OCI-LY7 (cell line): Measurements from ENCODE around the gene LGI1. TPM values are rescaled to one million over a fixed set of nuclear protein-coding genes. Genes with fewer than 3 reads are reported as not detected.

ENCODE experiments used
- BruUV-seq: library from RNA; stranded (reverse); fragments of 400-500 nt; replicated peaks from 2 replicates; lab custom pipeline; 2021; lab: Mats Ljungman, UMichigan
- CTCF ChIA-PET: fragments of 300-600 bp; sonication (Branson Sonifier 250); formaldehyde crosslinking; loops from one replicate; lab custom pipeline; 2022; ENCODE audit warnings: antibody characterized with exemption; ENCODE audit not compliant: unreplicated experiment; lab: Charles Lee
- POLR2A ChIA-PET: fragments of 300-600 bp; sonication (Branson Sonifier 250); formaldehyde crosslinking; loops from one replicate; lab custom pipeline; 2022; ENCODE audit warnings: antibody characterized with exemption; lab: Charles Lee
- DNase-seq: peaks from one replicate; pipeline ENCODE4 v3.0.0-alpha.2; 2015; ENCODE audit warnings: low spot score
- H2AFZ ChIP-seq: fragments of 200-600 bp; sonication (generic), shearing (Covaris generic); 2 replicates; pipeline ENCODE4 v1.6.1; 2014; ENCODE audit warnings: mild to moderate bottlenecking, antibody characterized with exemption, low read length, moderate library complexity
- H3K27ac ChIP-seq: fragments of 200-600 bp; sonication (generic); 2 replicates; pipeline ENCODE4 v1.5.1; 2014; ENCODE audit warnings: mixed run types, low read depth, mild to moderate bottlenecking, moderate library complexity, low read length, inconsistent platforms; ENCODE audit not compliant: poor library complexity, severe bottlenecking
- H3K36me3 ChIP-seq: fragments of 200-600 bp; sonication (generic); 2 replicates; pipeline ENCODE4 v1.6.1; 2014; ENCODE audit warnings: mild to moderate bottlenecking, antibody characterized with exemption, low read length, moderate library complexity, mixed read lengths; ENCODE audit not compliant: insufficient read depth
- H3K4me1 ChIP-seq: fragments of 200-600 bp; sonication (generic); 2 replicates; pipeline ENCODE4 v1.5.1; 2014; ENCODE audit warnings: mild to moderate bottlenecking, low read length; ENCODE audit not compliant: insufficient read depth, poor library complexity, severe bottlenecking
- H3K4me2 ChIP-seq: fragments of 200-600 bp; sonication (generic); 2 replicates; pipeline ENCODE4 v1.6.1; 2014; ENCODE audit warnings: mild to moderate bottlenecking, low read length
- H3K4me3 ChIP-seq: fragments of 200-600 bp; sonication (generic); 2 replicates; pipeline ENCODE4 v1.5.1; 2014; ENCODE audit warnings: mild to moderate bottlenecking, low read depth, low read length; ENCODE audit not compliant: poor library complexity, severe bottlenecking
- H3K79me2 ChIP-seq: fragments of 200-600 bp; sonication (generic); 2 replicates; pipeline ENCODE4 v1.6.1; 2016; ENCODE audit warnings: low read depth, mild to moderate bottlenecking, low read length, moderate library complexity, mixed read lengths; ENCODE audit not compliant: insufficient read depth
- H3K9me2 ChIP-seq: fragments of 200-600 bp; sonication (generic); 2 replicates; pipeline ENCODE4 v1.6.1; 2016; ENCODE audit warnings: mild to moderate bottlenecking, low read length, mixed read lengths; ENCODE audit not compliant: insufficient read depth
- H3K9me3 ChIP-seq: fragments of 200-600 bp; sonication (generic); 2 replicates; pipeline ENCODE4 v1.6.1; 2014; ENCODE audit warnings: mild to moderate bottlenecking, mixed run types, low read length, mixed read lengths
- H4K20me1 ChIP-seq: fragments of 200-600 bp; sonication (generic); 2 replicates; pipeline ENCODE4 v1.6.1; 2014; ENCODE audit warnings: mild to moderate bottlenecking, antibody characterized with exemption, low read length, moderate library complexity, mixed read lengths; ENCODE audit not compliant: insufficient read depth
- CTCF ChIP-seq: fragments of 200-600 bp; sonication (generic); conservative IDR thresholded peaks from 2 replicates; pipeline ENCODE4 v1.5.1; 2014; ENCODE audit warnings: mild to moderate bottlenecking, antibody characterized with exemption, low read length, moderate library complexity, mixed read lengths
- EZH2phosphoT487 ChIP-seq: fragments of 200-600 bp; sonication (generic); IDR thresholded peaks from 2 replicates; pipeline ENCODE4 v1.6.1; 2018; ENCODE audit warnings: low read depth, borderline replicate concordance, mild to moderate bottlenecking, mixed run types, antibody characterized with exemption, low read length, moderate library complexity, mixed read lengths
- intact Hi-C: fragments of 100-400 bp; cut with micrococcal nuclease; formaldehyde crosslinking; loops from one replicate; pipeline ENCODE4 v1.10.0; 2022; ENCODE audit not compliant: unreplicated experiment
- total RNA-seq, 2 experiments: library from RNA; depleted of rRNA in 1 of 2; stranded (reverse); fragments of >200 nt in 1 of 2; shearing (Covaris generic) in 1 of 2; gene quantifications; 2 replicates each; pipeline ENCODE4 v1.2.3, GENCODE V29; 2014 to 2022

LGI1 gene
- total RNA-seq, 2 experiments from 2014 or later: 0.41 TPM; not detected in 1

- Histone ChIP-seq H3K27ac (no peak overlapping the region), H3K9me3 (no peaks in the 10 kb centered on the region), H3K4me3 (no peak overlapping the region), H2AFZ (no peak overlapping the region), H3K79me2 (no peaks in the 10 kb centered on the region), H3K9me2 (no peaks in the 10 kb centered on the region), H4K20me1 (no peaks in the 10 kb centered on the region), H3K36me3 (no peaks in the 10 kb centered on the region), H3K4me2 (no peak overlapping the region), H3K4me1 (peaks cover 3% of the 10 kb centered on the region)
- DNase-seq: no peak
- ChIA-PET CTCF (interaction anchor here (1.0 kb wide), 1 partner anchor 9 kb away, joined by 3 read pairs; no protein-coding TSS in a partner anchor), POLR2A (interaction anchor here (1.6 kb wide), 1 partner anchor 25 kb away, joined by 4 read pairs; no protein-coding TSS in a partner anchor)
- no peak for TF ChIP-seq EZH2phosphoT487
- no peak for TF ChIP-seq CTCF
- intact Hi-C loops: no loop called here
- no TSS peak for BruUV-seq
Observed at GRCh38 chr10:93711891-93712290, 45.8 kb upstream of the LGI1 start.

- no peak for DNase-seq
- no peaks in the 10 kb centered on the region for H4K20me1 ChIP-seq
- ChIA-PET POLR2A (interaction anchor here (0.6 to 1.6 kb wide), 2 partner anchors 26 to 778 kb away, joined by 3 to 4 read pairs; no protein-coding TSS in a partner anchor), CTCF (interaction anchor here (1.0 kb wide), 1 partner anchor 10 kb away, joined by 3 read pairs; no protein-coding TSS in a partner anchor)
- H3K27ac ChIP-seq: no peak overlapping the region
- H3K9me3 ChIP-seq: no peaks in the 10 kb centered on the region
- peaks cover 3% of the 10 kb centered on the region for H3K4me1 ChIP-seq
- no TSS peak for BruUV-seq
- no peaks in the 10 kb centered on the region for H3K36me3 ChIP-seq
- H3K4me2 ChIP-seq: no peak overlapping the region
- H3K9me2 ChIP-seq: no peaks in the 10 kb centered on the region
- no peak overlapping the region for H2AFZ ChIP-seq
- intact Hi-C loops: no loop called here
- H3K79me2 ChIP-seq: no peaks in the 10 kb centered on the region
- TF ChIP-seq CTCF: no peak
- no peak for TF ChIP-seq EZH2phosphoT487
- no peak overlapping the region for H3K4me3 ChIP-seq
Observed at GRCh38 chr10:93712593-93712992, 45.1 kb upstream of the LGI1 start.

- H3K4me3 ChIP-seq: no peak overlapping the region
- H3K27ac ChIP-seq: no peak overlapping the region
- DNase-seq: no peak
- H2AFZ ChIP-seq: 0 out of 2 replicates have a peak overlapping the region, but pooled peaks have one; percentile 25
- POLR2A ChIA-PET: interaction anchor here (0.7 to 1.5 kb wide), 2 partner anchors 14 to 184 kb away, joined by 3 to 4 read pairs; no protein-coding TSS in a partner anchor
- no peak overlapping the region for H3K4me2 ChIP-seq
- BruUV-seq: no TSS peak
- no peaks in the 10 kb centered on the region for H3K79me2 ChIP-seq
- CTCF ChIA-PET: interaction anchor here (0.6 kb wide), 1 partner anchor 14 kb away, joined by 3 read pairs; no protein-coding TSS in a partner anchor
- no peaks in the 10 kb centered on the region for H3K36me3 ChIP-seq
- no peaks in the 10 kb centered on the region for H4K20me1 ChIP-seq
- peaks cover 10% of the 10 kb centered on the region for H3K4me1 ChIP-seq
- TF ChIP-seq EZH2phosphoT487: no peak
- no peak for TF ChIP-seq CTCF
- intact Hi-C loops: no loop called here
- H3K9me3 ChIP-seq: no peaks in the 10 kb centered on the region
- H3K9me2 ChIP-seq: no peaks in the 10 kb centered on the region
Observed at GRCh38 chr10:93715345-93715744, 42.4 kb upstream of the LGI1 start.
